ENCODE results near the gene GJD2.

The GJD2 gene

DNA sequence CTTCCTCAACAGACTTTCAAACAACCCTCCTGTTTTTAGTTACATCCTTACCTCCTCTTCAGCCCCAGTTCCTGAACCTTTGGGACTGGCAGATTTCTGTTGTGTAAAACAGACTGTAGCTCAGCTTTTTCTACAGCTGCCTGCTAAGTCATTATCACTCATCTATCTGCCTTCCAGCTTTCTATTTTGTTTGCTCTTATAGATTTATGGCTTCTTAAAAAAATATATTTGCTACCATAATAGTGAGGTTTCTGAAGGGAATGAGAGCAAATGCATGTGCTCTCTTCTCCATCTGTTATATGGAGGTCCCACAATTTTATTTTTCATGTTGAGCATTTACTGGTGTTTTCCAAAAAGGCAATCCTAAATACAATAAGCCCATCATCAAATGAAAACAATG, 18.2 kb upstream of the GJD2 start:
- DNase-seq (ENCODE audit: low read depth, low spot score) = no peak

GRCh38 chr15:34772312-34772711, 17.5 kb upstream of the GJD2 start:
- DNase-seq (ENCODE audit: low read depth, low spot score) = no peak

GRCh38 chr15:34769711-34770110, 14.9 kb upstream of the GJD2 start:
- DNase-seq (ENCODE audit: low read depth, low spot score) = no peak

DNA sequence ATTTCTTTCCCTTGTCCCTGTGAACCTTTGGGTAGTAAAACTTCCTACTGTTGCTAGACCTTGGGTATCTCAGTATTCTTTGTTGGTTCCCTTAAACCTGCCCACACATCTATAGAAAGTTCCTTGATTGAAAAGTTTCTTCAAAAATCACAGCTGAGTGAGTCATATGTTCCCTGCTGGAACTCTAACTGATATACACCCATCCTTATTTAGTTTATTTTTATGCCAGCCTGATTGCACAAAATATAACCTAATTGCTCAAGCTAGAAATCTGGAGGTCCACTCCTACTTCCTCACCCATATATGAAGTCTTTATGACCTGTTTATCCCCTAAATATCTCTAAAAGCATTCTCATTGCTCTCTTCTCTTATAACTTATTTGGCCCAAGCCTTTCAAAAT, 13.7 kb upstream of the GJD2 start:
- no peak for DNase-seq (ENCODE audit: low read depth, low spot score)

DNA sequence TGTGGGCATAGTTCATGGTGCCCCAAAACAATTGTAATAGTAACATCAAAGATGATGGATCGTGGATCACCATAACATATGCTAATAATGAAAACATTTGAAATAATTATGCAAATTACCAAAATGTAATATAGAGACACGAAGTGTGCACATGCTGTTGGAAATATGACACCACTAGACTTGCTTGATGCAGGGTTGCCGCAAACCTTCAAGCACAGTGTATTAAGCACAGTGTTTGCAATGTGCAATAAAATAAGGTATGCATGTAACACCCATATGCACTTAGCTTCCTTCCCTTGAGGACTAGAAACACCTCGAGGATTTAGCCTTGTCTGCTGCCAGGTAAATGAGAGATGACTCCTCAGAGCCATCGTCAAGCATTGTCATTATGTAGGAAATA, 10.9 kb upstream of the GJD2 start:
- no peak for DNase-seq (ENCODE audit: low read depth, low spot score)

GRCh38 chr15:34760909-34761308, 6.1 kb upstream of the GJD2 start:
- DNase-seq (ENCODE audit: low read depth, low spot score) = no peak

DNA sequence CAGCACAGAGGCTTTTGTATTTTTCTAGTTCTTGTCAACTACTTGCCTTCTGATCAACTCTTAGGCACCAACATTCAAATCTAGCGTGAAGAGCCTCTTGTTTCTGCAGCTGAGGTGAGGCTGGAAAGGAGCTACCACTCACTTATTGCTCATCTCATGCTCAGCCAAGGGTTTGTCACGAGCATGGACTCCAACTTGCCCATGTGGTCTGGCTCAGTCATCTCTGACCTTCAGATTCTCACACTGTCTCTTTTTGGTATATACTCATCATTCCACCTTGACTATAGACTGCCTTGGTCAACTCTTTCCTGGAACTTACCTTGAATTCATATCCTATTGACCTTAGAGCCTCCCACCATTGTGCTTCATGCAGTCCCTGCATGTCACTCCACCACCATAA, 5.2 kb upstream of the GJD2 start:
- DNase-seq (ENCODE audit: low read depth, low spot score) = no peak

GRCh38 chr15:34759347-34759746, 4.5 kb upstream of the GJD2 start:
- DNase-seq (ENCODE audit: low read depth, low spot score) = no peak

DNA sequence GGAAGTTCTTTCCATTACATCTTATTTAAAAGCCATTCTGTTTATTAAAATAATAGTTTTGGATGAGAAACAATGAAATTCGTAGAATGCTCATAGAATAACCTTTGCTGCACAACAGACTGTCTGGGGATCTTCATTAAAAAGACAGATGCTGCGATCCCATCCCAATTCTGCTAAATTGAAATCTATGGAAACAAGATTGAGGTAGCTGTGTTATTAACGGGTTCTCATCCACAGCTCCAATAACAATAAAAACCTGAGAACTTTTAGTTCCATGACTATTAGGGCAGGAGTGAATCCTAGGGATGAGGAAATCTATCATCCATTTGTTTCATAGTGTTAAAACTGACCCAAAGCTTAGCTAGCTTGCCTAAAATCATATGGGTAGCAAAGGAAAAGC, 2.5 kb upstream of the GJD2 start:
- no peak for DNase-seq (ENCODE audit: low read depth, low spot score)

DNA sequence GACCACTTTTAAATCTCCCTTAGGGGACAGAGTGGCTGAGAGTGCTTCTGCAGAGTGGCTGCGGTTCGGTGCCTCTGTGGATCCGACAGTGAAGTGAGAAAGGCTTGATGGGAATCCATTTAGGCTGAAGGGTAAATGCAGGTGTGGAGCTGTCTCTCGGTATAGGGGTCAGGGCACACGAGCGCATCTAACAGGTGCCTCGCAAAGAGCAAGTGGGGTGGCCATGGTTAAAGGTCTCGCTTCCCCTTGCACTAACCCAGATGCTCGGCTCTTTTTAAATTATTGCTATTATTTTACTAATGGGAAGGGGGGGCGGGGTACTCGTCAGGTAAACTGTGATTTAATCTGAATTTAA, 598 bp upstream of the GJD2 start:
- no peak for DNase-seq (ENCODE audit: low read depth, low spot score)

- no peak for DNase-seq (ENCODE audit: low read depth, low spot score)
Measured at GRCh38 chr15:34754171-34754601, 612 bp downstream of the GJD2 start.

GRCh38 chr15:34753236-34753894, 1.4 kb downstream of the GJD2 start:
- peak; percentile 80 for DNase-seq (ENCODE audit: low read depth, low spot score)

- no peak for DNase-seq (ENCODE audit: low read depth, low spot score)
Measured at GRCh38 chr15:34749691-34750090, 5.1 kb downstream of the GJD2 start.

DNA sequence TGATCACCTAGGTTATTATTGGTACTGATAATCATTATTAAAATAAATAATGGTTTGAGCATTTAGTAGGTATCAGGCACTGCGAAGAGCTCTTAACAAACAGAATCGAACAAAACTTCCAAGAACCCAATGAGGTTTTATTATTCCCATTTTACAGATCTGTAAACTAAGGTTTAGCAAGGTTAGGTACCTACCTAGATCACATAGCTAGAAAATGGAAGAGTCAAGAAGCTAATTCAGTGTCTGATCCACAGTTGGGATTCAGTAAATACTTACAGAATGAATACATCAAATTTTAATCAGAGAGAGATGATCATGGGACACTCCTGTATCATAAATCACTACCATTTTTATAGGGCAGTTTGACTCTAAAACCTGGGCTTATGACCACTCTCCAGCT, 15.5 kb downstream of the GJD2 start:
- DNase-seq (ENCODE audit: low read depth, low spot score) = no peak

GRCh38 chr15:34738002-34738401, 16.8 kb downstream of the GJD2 start:
- no peak for DNase-seq (ENCODE audit: low read depth, low spot score)

DNA sequence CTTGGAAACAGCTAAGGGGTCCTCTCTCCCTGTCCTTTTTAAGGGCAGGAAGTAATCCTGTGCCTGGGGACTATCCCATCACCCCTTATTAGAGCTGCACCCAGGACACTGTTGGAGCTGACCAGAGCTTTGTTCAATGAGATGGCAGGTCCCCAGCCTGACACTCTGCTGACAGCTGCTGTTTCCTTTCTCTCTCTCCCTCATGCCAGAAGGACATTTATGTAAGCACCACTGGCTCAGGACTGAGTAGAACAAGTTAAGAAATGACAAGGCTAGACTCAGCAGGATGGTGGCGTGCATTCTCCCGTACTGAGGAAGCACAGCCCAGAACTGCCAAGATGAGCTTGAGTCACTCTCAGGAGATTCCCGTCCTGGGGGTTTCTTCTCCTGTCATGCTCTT, 17.3 kb downstream of the GJD2 start:
- no peak for DNase-seq (ENCODE audit: low read depth, low spot score)

- DNase-seq (ENCODE audit: low read depth, low spot score) = no peak
Measured at GRCh38 chr15:34734303-34734702, 20.5 kb downstream of the GJD2 start.

DNA sequence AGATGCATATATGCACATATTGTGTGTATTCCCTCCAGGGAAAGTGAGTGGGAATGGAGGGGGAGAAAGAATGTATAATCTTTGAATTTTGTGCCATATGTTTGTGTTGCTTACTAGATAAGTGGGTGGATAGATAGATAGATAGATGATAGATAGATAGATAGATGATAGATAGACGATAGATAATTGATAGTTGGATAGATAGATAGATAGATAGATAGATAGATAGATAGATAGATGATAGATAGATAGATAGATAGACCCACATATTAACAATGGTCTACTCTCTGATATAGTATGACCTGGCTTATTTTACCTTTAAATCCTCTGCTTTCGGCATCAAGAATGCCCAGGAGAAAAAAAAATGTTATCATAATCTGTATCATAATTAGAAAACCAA, 21.2 kb downstream of the GJD2 start:
- DNase-seq (ENCODE audit: low read depth, low spot score) = no peak

DNA sequence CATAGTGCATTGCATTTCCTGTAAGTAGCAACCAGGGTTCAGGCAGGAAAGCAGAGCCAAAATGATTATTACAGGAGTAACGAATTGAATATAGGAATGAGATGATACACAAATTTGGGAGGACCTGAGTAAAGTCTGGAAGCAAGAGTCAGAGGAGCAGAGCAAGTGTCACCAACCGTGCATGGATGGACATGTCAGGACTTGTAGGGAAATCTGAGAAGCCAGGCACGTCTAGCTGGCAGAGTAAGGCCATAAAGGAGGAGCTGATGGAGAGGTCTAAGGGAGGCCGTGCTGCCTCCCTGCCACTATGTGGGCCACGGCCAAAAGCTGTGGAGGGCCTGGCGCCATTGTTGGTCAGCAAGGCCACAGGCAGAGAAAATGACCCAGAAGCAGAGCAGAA, 22.4 kb downstream of the GJD2 start:
- no peak for DNase-seq (ENCODE audit: low read depth, low spot score)

DNA sequence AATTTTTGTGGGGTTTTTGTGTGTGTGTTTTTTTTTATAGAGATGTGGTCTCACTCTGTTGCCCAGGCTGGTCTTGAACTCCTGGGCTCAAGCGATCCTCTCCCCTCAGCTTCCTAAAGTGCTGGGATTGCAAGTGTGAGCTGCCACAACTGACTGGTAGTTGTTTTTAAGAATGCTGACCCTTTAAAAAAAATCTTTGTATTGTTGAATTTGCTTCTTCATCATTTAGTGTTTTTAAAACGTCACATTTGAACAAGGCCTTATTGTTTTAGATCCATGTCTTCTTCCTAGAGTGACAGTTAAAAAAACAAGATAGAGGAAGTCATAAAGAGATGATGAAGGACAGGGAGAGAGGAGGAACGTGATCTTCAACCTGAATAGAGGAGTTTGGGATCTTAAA, 24.1 kb downstream of the GJD2 start:
- no peak for DNase-seq (ENCODE audit: low read depth, low spot score)

DNA sequence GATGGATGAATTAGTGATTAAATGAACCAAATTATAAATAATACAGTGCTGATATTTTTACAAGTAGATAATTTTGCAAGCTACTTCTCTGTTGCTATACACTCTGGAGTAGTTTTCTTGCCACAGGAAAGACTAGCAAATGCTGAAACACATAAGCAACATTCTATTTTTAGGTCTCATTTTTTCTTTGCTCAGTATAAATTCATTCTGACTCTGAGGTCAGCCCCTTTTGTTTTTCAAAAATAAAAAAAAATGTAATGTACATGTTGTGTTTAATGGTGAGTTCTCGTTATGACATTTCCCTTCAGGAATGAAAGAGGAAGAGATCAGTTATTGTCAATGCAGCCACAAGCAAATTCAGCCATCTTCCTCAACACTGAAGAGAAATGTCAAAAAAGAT, 24.9 kb downstream of the GJD2 start:
- DNase-seq (ENCODE audit: low read depth, low spot score) = no peak

- no peak for DNase-seq (ENCODE audit: low read depth, low spot score)
Measured at GRCh38 chr15:34729056-34729455, 25.7 kb downstream of the GJD2 start.

GRCh38 chr15:34726406-34727100, 28.2 kb downstream of the GJD2 start:
- DNase-seq (ENCODE audit: low read depth, low spot score) = peak; percentile 67

DNA sequence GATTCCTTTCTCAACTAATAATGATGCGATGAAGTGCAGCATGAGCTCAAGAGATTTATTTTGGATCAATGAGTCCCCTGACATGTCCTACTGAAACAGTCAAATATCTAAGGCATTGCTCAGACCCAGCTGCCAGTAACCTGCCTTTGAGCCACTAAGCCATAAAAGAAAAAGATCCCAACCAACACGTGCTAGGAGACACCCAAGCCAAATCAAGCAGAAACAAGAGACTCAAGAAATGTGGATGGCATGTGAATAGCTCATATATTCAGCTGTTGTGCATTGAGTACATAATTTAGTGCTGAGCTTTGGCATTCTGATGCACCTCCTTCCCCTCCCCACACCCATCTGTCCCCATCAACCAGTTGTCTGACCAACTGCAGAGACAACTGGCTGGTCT, 29.2 kb downstream of the GJD2 start:
- peak; percentile 26 for DNase-seq (ENCODE audit: low read depth, low spot score)
